ENCODE measurements around the gene EPB41L2.
A peak's percentile ranks its signal among the peaks of the same experiment; 100 is the strongest.
"Not testable (repeated sequence)": the region's sequence is repeated elsewhere in the genome, so short reads cannot be mapped to it uniquely, and the experiment has no call there.

Gene EPB41L2

DNA sequence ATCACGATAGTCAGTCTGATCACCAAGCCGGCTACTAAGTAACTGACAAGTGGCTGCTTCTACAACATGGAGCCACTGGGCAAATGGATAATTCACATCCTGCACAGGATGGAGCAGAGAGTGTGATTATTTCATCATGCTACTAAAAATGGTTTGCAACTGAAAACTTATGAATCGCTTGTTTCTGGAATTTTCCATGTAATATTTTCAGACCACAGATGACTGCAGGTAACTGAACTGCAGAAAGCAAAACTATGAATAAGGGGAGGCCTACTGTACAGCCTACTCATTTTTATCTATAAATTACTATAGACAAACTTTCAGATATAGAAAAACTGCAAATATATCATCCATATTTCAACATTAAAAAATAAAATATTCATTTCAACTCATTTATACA, 91.5 kb downstream of the EPB41L2 start:
- DNase-seq: no peak

- DNase-seq: no peak
Measured at GRCh38 chr6:130970839-130971410, 92.1 kb downstream of the EPB41L2 start.

DNA sequence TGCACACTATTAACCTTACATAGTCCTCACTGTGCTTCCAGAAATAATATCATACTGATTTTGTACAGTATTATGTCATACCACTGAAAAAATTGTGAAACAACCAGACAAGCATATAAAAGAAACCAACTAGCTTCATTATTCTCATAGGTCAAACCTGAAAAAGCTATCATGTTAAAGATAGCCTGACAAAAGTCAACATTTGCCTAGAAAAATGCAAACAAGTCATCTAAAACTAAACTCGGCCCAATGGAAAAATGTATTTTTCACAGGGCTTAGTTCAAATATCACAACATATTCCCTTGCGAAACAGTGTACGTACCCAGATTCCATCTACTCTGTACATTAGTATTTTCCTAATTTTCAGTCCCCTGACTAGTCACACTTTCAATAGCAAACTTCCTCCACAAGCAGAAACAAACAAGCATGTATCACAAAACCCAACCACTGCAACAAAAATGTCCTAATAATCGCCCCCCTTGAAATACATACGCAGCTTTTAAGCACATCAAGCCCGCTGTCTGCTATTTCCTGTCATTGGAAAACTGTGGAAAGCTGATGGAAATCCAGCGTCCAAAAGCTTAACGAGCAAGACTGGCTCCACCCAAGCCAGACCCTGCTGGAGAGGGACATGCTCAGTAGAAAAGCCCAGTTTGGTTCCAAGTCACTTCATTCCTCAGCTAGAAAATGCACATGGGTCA, 93.1 kb downstream of the EPB41L2 start:
- no peak for DNase-seq

DNA sequence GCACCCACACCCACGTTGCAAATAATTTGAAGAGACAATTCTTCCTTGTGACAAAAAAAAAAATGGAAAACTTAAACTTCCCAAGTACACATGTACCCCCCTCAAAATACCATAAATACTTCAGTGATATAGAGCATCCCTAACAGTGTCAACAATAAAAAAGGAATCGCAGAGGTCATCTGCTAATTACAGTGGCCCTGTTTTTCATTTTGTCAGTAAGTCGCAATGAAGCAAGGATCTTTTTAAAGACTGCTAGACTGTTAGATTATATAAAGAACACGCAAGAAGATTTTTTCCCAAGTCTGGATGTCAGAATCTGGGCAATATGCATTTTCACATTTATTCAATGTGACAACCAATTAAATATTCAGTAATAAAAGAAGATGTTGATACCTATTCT, 93.9 kb downstream of the EPB41L2 start:
- no peak for DNase-seq

DNA sequence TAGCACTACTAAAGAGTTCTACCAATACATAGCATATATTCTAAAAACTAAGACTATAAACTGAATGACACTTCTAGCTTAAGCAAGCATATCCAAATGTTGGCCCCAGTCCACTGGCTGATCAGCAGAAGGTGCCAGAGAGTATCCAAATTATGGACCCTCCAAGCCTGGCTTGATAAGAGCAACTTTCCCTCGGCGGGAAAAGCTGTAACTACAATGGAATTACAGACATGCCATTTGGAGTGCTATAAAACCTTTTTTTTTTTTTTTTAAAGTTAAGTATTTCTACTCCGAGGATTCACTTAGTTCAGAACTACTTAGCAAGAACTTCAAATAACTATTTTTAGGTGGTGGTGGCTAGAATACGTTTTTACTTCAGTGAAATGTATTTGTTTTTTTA, 94.6 kb downstream of the EPB41L2 start:
- DNase-seq: no peak

DNA sequence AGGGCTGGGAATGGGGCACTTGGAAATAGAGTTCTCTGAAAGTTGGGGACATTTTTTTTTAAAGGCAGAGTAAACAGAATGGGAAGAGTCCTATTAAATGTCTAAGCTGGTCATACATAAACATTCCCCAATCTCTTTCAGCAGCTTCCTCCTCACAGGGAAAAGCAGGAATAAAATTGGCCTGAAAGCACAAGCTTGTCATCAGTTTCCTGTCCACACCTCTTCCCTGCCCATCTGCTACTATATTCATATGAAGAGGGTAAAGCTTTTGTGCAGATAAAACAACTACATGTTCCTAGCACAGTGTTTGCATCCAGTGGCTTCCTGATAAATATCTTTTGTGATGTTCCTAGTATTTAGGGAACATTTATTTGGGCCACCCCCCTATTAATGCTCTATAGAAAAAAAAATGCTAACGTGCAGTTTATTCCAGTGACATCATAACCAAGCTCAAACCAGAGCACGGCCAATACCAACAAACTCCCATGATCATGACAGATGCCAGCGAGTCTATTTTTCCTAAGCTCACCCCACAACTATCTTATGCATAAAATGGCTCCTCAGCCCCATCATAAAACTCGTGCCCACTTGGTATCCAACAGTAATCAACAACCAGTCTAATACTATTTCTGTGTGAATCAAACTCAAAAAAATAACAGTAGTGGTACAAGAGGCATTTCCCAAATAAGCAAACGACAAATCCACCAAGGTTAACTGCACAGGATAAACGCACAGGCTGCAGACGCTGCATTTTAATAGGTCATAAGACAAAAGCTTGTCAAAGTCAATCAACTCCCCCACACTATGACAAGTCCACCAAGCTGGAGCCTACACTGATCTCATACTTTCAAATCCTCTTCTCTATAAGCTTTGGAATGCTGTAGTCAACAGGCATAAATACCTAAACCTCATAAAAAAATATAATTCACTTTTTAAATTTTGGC, 95.3 kb downstream of the EPB41L2 start:
- peak in 1 of 2 experiments; percentile 37 for DNase-seq

GRCh38 chr6:130966344-130966980, 96.6 kb downstream of the EPB41L2 start:
- no peak for DNase-seq

GRCh38 chr6:130965656-130966055, 97.4 kb downstream of the EPB41L2 start:
- no peak for DNase-seq

- no peak for DNase-seq
Measured at GRCh38 chr6:130964808-130965604, 98.0 kb downstream of the EPB41L2 start.

DNA sequence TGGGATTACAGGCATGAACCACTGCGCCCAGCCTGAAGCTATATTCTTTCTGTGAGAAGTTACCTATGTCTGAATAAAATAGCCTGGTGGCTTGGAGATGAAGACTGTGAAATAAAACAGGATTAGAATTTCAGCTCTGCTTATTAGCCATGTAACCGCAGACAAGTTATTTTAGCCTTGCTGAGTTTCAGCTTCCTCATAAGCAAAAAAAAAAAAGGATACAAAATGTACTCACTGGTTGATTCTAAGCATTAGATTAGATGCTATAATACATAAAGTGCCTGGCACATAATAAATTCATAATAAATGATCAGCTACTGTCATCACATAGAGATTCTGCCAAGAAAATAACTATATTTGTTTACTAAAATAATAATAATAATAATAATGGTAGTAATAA, 98.8 kb downstream of the EPB41L2 start:
- no peak for DNase-seq

GRCh38 chr6:130962966-130963365, 100.1 kb downstream of the EPB41L2 start:
- DNase-seq: no peak

- DNase-seq: no peak
Measured at GRCh38 chr6:130961148-130961547, 101.9 kb downstream of the EPB41L2 start.

DNA sequence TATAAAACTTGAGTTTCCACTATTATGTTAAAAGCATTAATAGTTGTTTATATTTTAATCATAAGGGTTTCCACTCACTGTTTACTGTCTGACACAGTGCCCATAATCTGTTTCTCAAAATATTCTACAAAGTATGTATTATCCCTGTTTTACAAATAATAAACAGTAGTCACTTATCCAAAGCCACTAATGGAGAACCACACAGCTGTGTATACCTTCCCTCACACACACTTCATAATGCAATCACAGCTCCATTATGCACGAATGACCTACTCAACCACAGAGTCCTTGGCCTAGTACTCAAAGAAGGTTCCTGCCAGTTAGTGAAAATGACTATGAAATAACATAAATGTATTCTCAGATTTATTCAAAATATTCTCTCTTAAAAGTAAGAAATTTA, 103.1 kb downstream of the EPB41L2 start:
- no peak for DNase-seq

DNA sequence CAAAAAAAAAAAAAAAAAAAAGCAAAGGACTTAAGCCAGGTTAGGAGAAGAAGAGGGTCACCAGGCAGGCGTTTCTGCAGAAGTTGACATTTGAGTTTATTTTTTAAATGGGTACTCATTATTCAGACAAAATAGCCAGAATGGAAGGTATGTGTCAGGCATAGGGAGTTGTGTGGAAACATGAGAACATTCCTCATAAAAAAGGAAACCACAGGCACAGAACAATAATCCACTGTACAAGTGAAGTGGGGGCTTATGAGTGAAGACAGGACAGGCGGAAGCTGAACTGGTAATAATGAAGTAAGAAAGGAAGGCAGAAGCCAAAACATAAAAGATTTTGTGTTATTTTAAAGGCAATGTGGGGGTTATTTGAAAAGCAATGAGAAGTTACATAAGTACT, 104.6 kb downstream of the EPB41L2 start:
- no peak for DNase-seq

DNA sequence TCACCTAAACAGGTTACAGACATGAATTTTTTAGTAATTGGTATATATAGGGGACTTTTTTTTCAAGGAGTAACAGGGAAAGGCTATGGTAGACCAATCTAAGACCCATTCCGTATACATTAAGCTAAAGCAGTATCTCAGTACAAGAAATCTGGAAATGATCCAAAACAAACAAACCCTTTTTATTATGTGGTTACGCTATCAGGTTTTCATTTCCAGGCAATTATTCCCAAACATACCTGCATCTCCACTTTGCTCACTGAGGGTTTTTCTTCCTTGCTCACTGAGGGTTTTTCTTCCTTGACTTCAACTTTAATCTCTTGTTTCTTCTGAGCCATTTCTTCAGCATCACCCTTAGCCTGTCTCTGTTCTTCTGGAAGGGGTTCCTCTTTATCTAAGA, 107.3 kb downstream of the EPB41L2 start:
- no peak for DNase-seq

DNA sequence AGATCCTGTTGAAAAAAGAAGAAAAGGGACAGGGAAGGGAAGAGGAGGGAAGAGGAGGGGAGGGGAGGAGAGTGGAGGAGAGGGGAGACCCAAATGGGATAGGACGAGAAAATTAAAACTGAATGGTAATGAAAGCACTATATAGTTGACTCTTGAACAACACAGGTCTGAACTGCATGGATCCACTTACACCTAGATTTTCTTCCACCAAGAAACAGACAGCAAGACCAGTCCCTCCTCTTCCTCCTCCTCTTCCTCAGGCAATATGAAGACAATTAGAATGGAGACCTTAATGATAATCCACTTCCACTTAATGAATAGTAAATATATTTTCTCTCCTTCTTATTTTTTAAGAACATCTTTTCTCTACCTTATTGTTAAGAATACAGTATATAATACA, 113.5 kb downstream of the EPB41L2 start:
- no peak for DNase-seq

DNA sequence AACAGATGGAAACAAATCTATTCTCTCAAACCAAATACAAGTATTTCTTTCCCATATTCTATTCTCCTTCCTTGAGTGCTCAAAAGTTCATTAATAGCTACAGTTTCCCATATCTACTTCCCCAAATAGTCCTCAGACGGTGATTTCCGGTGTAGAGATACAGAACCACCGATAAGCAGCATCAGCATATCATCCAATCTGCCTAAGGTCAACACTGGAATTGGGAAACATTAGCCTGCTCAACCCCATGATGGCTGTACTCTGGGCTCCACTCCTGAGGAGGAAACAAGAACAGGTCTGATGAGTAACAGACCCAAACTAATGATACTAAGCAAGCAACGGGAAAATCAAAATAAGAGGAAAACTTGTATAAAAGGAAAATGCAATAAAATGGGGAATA, 115.6 kb downstream of the EPB41L2 start:
- no peak for DNase-seq

GRCh38 chr6:130946076-130946475, 117.0 kb downstream of the EPB41L2 start:
- no peak for DNase-seq

DNA sequence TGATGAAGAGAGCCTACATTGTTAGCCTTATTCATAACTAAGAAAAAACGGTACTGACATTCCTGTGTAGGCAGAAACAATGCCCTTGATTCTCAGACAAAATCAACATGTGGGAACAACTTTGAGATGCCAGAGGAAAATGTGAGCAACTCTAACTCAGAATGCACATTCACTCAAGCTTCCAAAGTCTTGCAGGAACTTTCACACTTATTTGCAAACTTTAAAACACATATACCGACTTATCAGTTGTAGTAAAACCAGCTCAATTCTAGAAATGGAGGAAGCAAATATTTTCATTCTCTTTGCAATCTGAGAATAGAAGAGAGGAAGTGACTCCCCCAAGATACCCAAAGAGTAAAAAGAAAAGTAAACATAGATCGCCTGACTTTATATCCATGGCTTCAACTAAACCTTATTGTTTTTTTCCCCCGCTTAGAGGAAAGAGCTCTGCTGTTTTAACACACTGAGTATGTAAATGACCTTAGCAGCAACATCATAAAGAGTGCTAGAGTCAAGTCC, 117.6 kb downstream of the EPB41L2 start:
- DNase-seq: no peak

- DNase-seq: no peak
Measured at GRCh38 chr6:130944486-130944885, 118.6 kb downstream of the EPB41L2 start.

- DNase-seq: no peak
Measured at GRCh38 chr6:130943738-130944137, 119.3 kb downstream of the EPB41L2 start.

GRCh38 chr6:130942752-130943151, 120.3 kb downstream of the EPB41L2 start:
- DNase-seq: not testable (repeated sequence)
